IPS DF 19.7 (cell line): ENCODE results near the gene FAM167B.
"Not testable (repeated sequence)": the region's sequence is repeated elsewhere in the genome, so short reads cannot be mapped to it uniquely, and the experiment has no call there.

Experiments
- DNase-seq: peaks from one replicate; pipeline ENCODE4 v3.0.0-alpha.2; 2013; ENCODE audit warnings: low read depth, low spot score

FAM167B gene

GRCh38 chr1:32257227-32257508 lies 10.1 kb downstream of the FAM167B start:
- DNase-seq = no peak

- DNase-seq = not testable (repeated sequence)
These were observed 16.2 kb downstream of the FAM167B start for GRCh38 chr1:32263236-32263593.

GRCh38 chr1:32263744-32264143 lies 16.7 kb downstream of the FAM167B start:
- no peak for DNase-seq

- DNase-seq = no peak
These were observed 18.8 kb downstream of the FAM167B start for GRCh38 chr1:32265846-32266245.

- DNase-seq = no peak
These were observed 20.0 kb downstream of the FAM167B start for GRCh38 chr1:32266921-32267591.

GRCh38 chr1:32269744-32270143 lies 22.7 kb downstream of the FAM167B start:
- no peak for DNase-seq

- no peak for DNase-seq
These were observed 25.8 kb downstream of the FAM167B start for GRCh38 chr1:32272557-32273390.

- peak; percentile 96 for DNase-seq
These were observed 26.6 kb downstream of the FAM167B start for GRCh38 chr1:32273391-32274208.

GRCh38 chr1:32274646-32275340 lies 27.8 kb downstream of the FAM167B start:
- no peak for DNase-seq

GRCh38 chr1:32275424-32275823 lies 28.4 kb downstream of the FAM167B start:
- DNase-seq = no peak

- DNase-seq = no peak
These were observed 29.2 kb downstream of the FAM167B start for GRCh38 chr1:32276032-32276782.

- not testable (repeated sequence) for DNase-seq
These were observed 37.8 kb downstream of the FAM167B start for GRCh38 chr1:32284777-32285176.

GRCh38 chr1:32285658-32286057 lies 38.6 kb downstream of the FAM167B start:
- DNase-seq = no peak

GRCh38 chr1:32286763-32287162 lies 39.7 kb downstream of the FAM167B start:
- no peak for DNase-seq

- DNase-seq = no peak
These were observed 42.2 kb downstream of the FAM167B start for GRCh38 chr1:32289256-32289655.

GRCh38 chr1:32291145-32291707 lies 44.2 kb downstream of the FAM167B start:
- DNase-seq = no peak

GRCh38 chr1:32291708-32292538 lies 44.9 kb downstream of the FAM167B start, which contains the start of gene HDAC1:
Gene HDAC1, plus strand, starts transcription at chr1:32292083. Its CDS starts 87 bp downstream, at chr1:32292170.
- peak; percentile 60 for DNase-seq

- DNase-seq = not testable (repeated sequence)
These were observed 51.2 kb downstream of the FAM167B start for GRCh38 chr1:32298211-32298610.
